ENCODE results near the gene UNG.

Gene UNG

DNA sequence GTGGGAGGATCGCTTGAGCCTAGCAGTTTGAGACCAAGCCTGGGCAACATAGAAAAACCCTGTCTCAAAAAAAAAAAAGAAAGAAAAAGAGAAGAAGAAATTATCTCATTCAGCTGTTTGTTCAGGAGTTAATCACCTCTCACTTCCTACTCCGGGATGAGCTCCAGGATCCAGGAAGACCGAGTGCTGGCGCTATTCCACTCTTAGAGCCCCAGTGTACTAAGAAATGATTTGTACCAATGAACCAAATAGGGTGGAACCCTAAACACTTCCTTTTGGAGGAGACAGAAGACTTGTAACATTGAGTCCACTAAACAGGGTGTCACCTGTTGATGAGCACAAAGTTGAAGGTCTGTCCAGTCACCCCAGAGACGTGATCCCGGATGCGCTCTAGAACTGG, 7.7 kb upstream of the UNG start:
- no peak for FAIRE-seq

DNA sequence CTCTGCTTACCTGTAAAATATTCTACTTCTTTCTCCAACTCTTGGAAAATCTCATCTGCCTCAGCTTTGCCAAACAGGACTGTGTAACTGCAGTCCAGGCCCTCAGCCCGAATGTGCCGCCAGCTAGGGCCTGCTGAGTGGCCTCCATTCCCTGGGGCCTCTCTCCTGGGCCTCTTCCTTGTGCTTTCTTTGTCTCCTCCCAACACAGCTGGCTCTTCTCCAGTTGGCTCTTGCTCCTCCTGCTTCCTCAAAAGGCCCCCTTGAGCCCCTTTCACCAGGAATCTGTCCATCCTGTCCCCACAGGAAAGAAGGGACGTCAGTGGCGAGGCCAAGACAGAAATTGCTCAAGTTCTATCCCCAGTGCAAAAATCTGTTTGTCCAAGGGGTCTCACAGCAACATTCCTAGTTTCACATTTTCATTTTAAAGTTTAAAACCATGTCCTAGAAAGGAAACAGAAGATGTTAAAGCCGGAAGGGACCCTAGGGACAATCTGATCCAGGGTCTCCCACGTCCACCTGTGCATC, 4.8 kb upstream of the UNG start:
- no peak for FAIRE-seq

DNA sequence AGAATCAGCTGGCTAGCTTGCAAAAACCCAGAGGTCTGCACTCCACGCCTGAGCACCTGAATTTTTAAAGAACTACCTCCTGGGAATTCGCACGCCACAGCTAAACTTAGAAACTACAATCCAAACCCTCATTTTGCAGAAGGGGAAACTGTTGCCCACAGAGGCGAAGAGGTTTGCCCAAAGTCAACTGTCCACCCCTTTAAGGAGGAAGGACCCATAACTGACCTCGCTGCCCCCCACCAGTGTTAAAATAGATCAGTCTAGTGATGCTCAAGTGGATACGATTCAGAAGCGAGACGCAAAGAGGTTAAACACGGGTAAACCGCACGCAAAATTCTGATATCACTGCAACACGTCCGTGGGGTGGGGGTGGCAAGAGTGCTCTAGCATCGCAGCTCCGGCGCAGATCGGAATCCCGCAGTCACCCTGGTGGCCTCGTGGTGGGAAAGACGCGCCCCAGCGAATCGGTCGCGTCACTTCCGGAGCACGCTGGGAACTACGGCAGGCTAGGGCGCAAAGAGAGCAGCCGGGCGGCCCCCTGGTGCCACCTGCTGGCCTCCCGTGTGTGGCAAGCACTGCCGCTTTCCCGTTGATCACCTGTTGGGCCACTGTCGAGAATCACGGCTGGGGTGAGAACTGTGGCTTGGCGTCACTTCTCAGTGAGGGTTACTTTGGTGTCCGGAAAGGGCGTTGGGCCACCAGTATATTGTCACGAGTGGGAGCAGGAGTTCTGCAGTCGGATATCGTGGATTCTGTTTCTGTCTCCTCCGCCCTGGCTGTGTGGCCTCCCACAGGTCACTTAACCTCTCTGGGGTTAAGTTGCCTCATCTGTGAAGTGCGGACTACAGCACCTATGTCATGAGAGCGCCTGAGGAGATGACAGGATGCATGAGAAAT, 4.1 kb upstream of the UNG start, which contains the start of gene ALKBH2:
TSS of gene ALKBH2 (minus strand) at position 451 of the 897 bp plus-strand sequence. CDS start 686 bp downstream, outside the sequence.
- FAIRE-seq, result no peak

DNA sequence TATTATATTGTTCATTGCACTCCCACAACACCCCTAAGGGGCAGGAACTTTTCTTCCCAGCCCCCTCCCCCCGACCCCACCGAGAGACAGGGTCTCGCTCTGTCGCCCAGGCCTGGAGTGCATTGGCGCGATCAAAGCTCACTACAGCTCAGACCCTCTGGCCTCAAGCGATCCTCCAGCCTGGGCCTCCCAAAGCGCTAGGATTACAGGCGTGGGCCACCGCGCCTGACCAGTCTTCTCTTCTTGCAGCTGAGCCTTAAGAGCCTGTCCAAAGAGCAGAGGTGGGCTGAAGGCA, 310 bp upstream of the UNG start:
- no peak for FAIRE-seq

DNA sequence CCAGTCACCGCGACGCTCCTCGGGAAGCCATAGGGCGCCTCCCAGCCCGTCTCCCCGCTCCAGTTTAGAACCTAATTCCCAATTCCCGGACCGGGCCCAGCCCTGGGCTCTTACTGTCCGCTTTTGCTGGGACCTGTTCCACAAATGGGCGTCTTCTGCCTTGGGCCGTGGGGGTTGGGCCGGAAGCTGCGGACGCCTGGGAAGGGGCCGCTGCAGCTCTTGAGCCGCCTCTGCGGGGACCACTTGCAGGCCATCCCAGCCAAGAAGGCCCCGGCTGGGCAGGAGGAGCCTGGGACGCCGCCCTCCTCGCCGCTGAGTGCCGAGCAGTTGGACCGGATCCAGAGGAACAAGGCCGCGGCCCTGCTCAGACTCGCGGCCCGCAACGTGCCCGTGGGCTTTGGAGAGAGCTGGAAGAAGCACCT, 797 bp downstream of the UNG start:
- no peak for FAIRE-seq

DNA sequence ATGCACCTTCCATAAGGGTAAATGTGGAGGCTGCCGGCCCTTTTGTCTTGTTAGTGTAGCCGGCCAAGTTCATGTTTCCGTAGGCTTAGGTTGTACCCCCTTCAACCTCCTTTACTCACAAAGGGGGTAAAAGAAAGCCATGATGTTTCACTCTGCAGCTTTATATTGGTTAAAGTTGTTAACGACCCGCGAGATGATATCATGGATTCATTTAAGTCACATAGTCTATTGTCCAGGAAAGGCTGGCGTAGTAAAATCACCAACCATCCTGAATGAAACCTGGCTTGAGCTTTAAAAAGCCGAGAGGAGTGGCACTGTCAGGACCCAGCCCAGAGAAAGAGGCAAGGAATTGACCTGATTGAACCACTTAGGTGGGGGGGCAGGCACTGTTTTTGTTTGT, 1.3 kb downstream of the UNG start:
- FAIRE-seq, result no peak

DNA sequence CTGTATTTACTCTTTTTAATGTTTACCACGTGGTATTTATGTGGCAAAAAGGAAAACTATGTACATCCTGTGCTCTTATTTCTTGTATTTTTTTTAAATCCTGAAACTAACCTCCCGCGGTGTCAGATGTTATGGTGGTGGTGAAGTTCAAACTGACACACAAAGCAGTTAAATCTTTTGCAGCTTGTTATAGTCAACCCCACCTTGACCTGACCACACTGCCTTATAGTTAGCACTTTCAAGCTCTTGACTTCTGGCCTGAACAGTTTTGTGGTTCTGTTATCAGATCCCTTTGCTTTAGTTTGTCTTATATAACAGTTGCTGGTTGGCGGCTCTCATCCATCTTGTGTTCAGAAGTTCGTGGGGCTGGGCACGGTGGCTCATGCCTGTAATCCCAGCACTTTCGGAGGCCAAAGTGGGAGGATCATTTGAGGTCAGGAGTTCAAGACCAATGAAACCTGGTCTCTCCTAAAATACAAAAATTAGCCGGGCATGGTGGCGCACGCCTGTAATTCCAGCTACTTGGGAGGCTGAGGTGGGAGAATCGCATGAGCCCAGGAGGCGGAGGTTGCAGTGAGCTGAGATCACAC, 2.1 kb downstream of the UNG start:
- no peak for FAIRE-seq

DNA sequence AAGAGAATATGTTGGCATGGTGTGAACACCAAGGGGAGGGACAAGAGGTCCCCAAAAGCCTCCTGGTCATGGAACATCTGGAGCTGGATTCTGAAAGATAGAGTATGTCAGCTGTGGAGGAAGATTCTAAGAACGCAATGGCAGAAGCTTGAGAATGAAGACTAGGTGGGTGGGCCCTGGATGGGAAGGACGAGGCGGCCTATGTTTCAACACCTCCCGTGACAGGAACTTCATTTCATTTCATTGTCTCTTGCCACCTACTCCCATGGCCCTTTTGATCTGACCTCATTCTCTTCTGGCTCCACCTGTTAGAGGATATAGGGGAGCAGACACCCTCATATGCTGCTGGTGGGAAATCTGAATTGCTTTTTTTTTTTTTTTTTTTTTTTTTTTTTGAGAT, 3.3 kb downstream of the UNG start:
- FAIRE-seq, result no peak

DNA sequence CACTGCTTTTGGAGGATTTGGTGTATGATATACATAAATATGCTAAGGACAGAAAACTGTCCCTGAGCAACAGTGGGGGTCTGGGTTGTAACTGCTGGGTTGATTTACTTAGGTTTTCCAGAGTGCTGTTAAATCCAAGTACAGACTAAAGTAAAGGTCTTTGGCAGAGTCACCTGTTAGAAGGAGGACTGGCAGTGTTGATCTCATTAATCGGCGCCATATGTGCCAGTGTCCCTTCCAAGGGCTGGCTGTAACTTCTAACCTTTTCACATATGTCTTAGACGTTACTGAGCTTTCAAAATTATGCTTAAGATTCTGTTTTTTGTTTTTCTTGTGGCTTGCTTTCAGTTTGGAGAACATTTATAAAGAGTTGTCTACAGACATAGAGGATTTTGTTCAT, 5.1 kb downstream of the UNG start:
- FAIRE-seq, result no peak

DNA sequence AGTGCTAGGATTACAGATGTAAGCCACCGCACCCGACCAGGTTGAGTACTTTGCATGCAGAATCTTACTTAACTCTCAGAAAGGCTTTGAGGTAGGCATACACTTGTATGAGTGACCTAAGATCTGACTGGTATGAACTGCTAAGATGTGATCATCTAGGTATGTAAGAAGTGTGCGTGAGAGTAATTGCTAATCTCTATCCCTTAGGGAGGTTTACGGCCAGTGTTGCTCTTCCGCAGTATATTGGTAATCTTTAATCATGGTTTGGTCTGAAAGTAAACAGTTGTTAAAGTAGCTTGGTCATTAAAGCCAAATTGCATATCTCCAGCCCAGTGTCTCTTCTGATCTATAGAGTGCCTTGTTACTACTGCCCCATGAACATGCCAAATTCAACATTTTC, 7.8 kb downstream of the UNG start:
- FAIRE-seq, result no peak

DNA sequence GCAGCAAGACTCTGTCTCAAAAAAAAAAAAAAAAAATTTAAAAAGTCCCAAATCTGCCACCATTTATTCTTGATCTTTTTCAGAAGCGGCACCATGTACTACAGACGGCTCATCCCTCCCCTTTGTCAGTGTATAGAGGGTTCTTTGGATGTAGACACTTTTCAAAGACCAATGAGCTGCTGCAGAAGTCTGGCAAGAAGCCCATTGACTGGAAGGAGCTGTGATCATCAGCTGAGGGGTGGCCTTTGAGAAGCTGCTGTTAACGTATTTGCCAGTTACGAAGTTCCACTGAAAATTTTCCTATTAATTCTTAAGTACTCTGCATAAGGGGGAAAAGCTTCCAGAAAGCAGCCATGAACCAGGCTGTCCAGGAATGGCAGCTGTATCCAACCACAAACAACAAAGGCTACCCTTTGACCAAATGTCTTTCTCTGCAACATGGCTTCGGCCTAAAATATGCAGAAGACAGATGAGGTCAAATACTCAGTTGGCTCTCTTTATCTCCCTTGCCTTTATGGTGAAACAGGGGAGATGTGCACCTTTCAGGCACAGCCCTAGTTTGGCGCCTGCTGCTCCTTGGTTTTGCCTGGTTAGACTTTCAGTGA, 12.5 kb downstream of the UNG start:
- no peak for FAIRE-seq

DNA sequence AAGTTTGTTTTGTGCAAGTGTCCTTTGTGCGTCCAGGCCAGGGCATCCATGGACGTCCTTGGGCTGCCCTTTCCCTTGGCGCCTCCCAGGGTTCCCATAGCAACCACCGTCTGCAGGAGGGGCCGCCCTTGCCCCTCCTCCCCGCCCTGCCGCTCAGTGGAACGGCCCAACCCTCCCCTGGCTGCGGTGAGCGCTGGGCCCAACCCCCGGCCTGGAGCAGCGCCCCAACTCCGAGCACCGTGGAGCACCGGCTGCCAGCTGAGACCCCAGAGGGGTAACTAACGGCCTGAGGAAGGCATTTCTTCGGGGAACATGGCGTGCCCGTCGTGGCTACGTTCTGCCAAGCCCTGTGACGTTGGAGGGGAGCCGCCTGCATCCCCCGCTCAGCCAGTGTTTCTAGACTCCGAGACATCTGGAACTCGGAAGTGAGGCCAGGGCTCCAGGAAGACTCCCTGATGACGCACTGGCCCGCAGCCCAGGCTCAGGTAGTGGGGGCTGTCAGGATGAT, 13.6 kb downstream of the UNG start:
- FAIRE-seq, result no peak

DNA sequence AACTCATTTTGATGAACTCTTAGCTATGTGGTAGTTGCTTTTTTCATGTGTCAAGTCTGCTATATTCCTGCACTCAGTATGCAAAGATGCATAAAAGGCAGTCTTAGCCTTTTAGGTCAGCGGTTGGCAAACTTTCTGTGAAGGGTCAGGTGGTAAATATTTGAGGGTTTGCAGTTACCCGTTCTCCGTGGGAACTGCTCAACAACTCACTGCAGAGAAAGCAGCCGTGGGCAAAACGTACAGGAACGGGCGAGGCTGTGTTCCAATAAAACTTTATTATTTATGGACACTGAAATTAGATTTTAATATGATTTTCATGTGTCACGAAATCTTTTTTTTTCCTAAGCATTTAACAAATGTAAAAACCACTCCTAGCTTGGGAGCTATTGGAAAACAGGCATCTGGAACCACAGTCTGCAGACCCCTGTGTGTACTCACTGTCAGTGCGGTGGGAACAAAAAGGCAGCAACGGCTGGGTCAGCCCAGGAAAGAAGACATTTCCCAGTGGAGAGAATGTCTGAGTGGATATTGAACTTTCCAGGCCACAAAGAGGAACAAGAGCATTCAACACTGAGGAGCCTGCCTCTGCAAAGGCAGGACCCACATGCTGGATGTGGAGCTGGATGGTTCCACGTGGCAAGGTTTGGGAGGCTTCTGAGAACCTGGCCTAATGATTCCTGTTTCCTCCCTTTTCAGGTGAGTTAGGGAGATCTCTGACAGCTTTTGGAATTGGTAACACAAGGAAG, 15.5 kb downstream of the UNG start:
- no peak for FAIRE-seq

DNA sequence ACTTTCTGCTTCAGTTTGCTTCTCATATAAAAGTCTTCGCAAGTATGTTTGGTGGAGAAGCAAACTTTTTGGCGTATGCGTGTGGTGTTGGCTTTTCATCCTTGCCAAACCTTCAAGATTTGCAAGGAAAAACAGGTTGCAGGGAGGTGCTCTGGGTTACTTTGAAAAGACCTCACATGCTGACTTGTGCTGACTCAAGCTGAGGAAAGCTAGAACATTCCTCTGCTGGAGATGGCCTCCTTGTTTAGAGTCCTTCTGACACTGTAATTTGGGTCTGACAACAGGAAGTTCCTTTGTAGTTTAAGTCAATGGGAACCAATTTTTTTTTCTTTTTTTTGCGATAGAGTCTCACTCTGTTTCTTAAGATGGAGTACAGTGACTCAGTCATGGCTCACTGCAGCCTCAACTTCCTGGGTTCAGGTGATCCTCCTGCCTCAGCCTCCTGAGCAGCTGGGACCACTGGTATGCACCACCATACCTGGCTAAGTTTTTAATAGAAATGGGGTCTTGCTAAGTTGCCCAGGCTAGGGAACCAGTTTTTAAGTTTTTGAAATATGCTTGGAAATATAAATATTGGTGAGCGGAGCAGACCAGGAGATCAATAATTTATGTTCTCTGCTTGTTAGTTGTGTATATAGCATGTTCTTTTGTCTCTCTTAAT, 16.4 kb downstream of the UNG start:
- no peak for FAIRE-seq

DNA sequence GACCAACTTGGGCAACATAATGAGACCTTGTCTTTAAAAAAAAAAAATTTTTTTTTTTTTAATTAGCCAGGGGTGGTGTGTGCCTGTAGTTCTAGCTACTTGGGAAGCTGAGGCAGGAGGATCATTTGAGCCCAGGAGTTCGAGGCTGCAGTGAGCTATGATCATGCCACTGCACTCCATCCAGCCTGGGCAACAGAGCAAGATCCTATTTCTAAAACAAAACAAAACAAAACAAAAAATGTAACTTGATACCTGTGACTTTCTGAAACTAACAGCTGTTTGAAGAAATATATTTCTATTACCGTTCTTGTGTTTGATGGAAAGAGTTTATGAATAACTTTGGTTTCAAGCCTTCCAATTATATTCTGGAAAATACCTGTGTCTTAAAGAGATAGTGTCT, 17.2 kb downstream of the UNG start:
- FAIRE-seq, result no peak

DNA sequence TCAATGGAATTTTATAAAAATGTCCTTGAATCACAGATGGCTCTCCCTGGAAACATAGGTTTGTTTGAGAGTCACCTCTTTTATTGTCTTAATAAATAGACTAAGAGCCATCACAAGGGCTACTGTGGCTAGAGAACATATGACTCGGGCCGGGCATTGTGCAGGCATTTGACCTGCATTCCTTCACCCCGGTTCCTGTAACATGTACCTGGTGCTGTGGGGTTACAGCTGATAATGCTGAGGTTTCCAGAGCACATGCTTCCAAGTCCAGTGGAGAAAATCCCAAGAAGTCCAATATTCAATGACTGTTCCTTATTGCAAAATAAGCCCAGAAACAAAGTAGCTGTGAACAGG, 18.0 kb downstream of the UNG start:
- FAIRE-seq, result no peak

DNA sequence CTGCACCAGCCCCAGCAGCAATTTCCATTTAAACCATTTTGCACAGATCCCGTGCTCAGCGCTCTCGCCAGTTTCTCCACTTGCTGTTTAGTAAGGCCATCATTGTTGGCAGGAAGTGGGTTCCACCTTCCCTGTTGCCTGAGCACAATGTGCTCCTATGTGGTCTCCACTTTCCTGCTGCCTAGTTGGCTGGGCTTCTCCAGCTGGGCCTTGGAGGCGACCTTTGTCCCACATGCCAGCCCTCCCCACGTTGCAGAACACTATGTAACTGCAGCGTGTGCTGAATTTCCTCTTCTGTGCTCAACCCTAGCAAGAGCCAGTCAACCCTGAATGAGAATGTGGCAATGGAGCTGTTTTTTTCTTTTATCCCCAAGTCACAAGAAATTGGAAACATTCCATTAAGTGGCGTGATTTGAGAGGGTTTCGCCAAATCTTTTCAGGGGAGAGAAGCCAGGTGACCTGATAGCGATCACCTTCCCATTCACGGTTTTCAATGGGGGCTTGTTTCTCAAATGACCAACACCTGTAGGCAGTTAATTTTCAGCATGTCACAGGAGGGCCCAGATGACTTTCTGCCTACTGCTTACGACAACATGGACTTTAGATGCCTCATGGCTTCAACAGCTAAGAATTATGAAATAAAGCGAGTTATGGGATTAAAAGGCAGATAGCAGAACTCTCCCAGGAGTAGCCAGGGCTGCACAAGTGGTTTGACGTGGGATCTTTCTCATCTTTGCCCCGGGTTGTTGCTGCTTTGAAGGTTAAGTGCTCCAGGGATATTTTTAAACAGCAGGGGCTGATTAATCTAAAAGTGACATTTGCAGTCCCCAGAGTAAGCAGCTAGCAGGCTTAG, 18.6 kb downstream of the UNG start, which contains the start of gene ACACB:
TSS of gene ACACB (plus strand) at position 830 of the 853 bp plus-strand sequence. CDS start 22,819 bp downstream, outside the sequence.
- no peak for FAIRE-seq

DNA sequence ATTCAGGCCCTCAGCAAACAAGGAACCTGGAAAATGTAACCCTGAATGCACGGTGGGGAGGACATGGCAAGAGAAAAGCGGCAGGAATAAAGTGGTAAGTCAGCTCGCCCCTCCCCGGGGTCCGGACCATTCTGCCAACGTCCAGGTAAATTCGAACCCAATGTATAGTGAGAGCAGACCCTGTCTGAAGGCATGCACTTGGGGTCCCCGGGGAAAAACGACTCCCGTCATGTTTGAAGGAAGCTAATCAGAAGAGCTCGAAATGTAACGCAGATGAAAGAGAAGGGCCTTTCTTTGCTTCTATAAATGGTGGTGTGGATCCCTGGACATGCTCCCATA, 19.2 kb downstream of the UNG start:
- FAIRE-seq, result no peak

DNA sequence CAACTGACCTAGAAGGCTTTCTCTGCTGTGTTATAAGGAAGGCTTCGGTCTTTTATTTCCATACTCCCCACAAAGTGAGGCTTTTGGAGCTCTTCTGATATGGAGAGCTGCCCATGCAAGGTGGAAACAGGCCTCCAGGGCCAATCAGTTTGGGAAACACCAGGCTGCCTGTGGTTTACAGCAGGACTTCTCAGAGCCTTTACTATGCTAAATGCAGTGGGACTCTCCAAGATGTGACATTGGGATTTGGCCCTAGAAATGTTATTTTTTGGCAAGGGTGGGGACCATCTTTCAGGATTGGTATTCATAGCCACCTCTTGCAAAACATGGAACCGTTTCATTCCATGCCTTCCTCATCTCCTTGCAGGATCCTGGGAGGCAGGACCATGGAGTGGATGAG, 22.7 kb downstream of the UNG start:
- no peak for FAIRE-seq

DNA sequence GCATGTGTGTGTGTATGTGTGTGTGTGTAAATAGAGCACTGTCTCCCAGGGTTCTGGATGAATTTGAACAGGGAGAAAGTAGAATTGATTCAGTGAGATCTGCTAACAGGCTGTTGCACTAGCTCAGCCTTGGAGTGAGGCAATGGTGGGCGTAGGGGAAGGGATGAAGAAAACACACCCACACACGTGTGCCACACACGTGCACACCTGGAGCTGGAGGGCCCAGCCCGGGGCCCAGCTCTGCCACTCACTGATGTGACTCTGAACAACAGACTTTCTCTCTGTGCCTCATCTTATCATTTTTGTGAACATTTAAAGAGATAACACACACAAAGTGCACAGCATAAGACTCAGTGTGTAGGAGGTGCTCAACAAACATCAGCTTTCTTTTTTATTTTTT, 23.2 kb downstream of the UNG start:
- no peak for FAIRE-seq

DNA sequence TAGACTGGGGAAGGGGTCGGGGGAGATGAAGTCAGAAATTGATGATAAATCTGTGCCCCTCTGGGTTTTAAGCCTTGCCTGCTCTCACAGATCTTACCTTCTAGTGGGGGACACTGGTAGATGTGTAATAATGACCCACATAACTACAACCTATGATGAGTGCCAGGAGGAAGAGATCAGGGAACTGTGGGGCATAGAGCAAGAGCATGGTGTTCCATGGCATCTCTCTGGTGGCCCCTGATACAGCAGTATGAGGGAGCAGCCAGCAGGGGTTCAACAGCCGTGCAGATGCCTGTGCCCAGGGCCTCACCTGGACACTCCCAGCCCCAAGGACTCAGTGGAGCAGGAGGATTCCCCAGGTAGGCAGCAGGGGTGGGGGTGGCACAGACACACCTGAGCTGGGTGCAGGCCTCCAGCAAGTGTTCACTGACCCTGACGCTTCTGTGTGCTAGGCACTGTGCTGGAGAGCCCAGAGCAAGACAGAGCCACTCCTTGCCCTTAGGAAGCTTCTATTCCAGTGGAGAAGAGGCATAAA, 24.0 kb downstream of the UNG start:
- FAIRE-seq, result no peak

All from colon (tissue), 2 donors.